ENCODE data around the gene ACTRT2.

The ACTRT2 gene

GRCh38 chr1:3038113-3038551 is 16.9 kb downstream of the ACTRT2 start:
- Histone ChIP-seq H3K4me2 (ENCODE audit: low read depth, low read length) (no peak overlapping the region), H3K27me3 (replicated peaks; ENCODE audit: insufficient read depth, low read length) (peaks cover 86% of the 10 kb centered on the region), H3K36me3 (replicated peaks; ENCODE audit: insufficient read depth, low read length) (no peaks in the 10 kb centered on the region), H3K79me2 (ENCODE audit: low read length) (no peaks in the 10 kb centered on the region), H2AFZ (ENCODE audit: low read length) (no peak overlapping the region), H3F3A (ENCODE audit: insufficient read depth, low read length) (no peaks in the 10 kb centered on the region), H3K9me3 (replicated peaks; ENCODE audit: insufficient read depth, low read length) (no peaks in the 10 kb centered on the region), H3K4me3 (ENCODE audit: low read length) (no peak overlapping the region), H3K9me2 (replicated peaks; ENCODE audit: insufficient read depth, low read length) (no peaks in the 10 kb centered on the region), H3K4me1 (ENCODE audit: low read length) (no peaks in the 10 kb centered on the region), H4K20me1 (ENCODE audit: insufficient read depth, low read length) (no peaks in the 10 kb centered on the region), H3K9ac (ENCODE audit: low read length) (no peak overlapping the region), H3K27ac (ENCODE audit: low read length) (no peak overlapping the region)
- no peak for DNase-seq
- no peak for TF ChIP-seq EZH2phosphoT487 (IDR thresholded peaks at IDR 0.05; ENCODE audit: low read length)

GRCh38 chr1:3038571-3039181 is 17.4 kb downstream of the ACTRT2 start:
- Histone ChIP-seq H3F3A (ENCODE audit: insufficient read depth, low read length) (no peaks in the 10 kb centered on the region), H3K9ac (ENCODE audit: low read length) (no peak overlapping the region), H4K20me1 (ENCODE audit: insufficient read depth, low read length) (no peaks in the 10 kb centered on the region), H3K27me3 (replicated peaks; ENCODE audit: insufficient read depth, low read length) (peaks cover 89% of the 10 kb centered on the region), H3K79me2 (ENCODE audit: low read length) (no peaks in the 10 kb centered on the region), H3K36me3 (replicated peaks; ENCODE audit: insufficient read depth, low read length) (no peaks in the 10 kb centered on the region), H3K9me2 (replicated peaks; ENCODE audit: insufficient read depth, low read length) (no peaks in the 10 kb centered on the region), H3K4me2 (ENCODE audit: low read depth, low read length) (no peak overlapping the region), H3K27ac (ENCODE audit: low read length) (no peak overlapping the region), H3K4me3 (ENCODE audit: low read length) (no peak overlapping the region), H3K9me3 (replicated peaks; ENCODE audit: insufficient read depth, low read length) (no peaks in the 10 kb centered on the region), H3K4me1 (ENCODE audit: low read length) (no peaks in the 10 kb centered on the region), H2AFZ (ENCODE audit: low read length) (no peak overlapping the region)
- DNase-seq, result no peak
- no peak for TF ChIP-seq EZH2phosphoT487 (IDR thresholded peaks at IDR 0.05; ENCODE audit: low read length)
- no peak for TF ChIP-seq EZH2 (optimal IDR thresholded peaks at IDR 0.05; ENCODE audit: low read depth, low read length)
- TF ChIP-seq CTCF (IDR thresholded peaks at IDR 0.05; ENCODE audit: low read length), result no peak

- no peaks in the 10 kb centered on the region for H4K20me1 ChIP-seq (ENCODE audit: insufficient read depth, low read length)
- H3K4me3 ChIP-seq (ENCODE audit: low read length), result no peak overlapping the region
- H3K27ac ChIP-seq (ENCODE audit: low read length), result no peak overlapping the region
- no peak for TF ChIP-seq EZH2 (optimal IDR thresholded peaks at IDR 0.05; ENCODE audit: low read depth, low read length)
- TF ChIP-seq EZH2phosphoT487 (IDR thresholded peaks at IDR 0.05; ENCODE audit: low read length), result no peak
- no peak for TF ChIP-seq CTCF (IDR thresholded peaks at IDR 0.05; ENCODE audit: low read length)
- no peak overlapping the region for H2AFZ ChIP-seq (ENCODE audit: low read length)
- no peaks in the 10 kb centered on the region for H3F3A ChIP-seq (ENCODE audit: insufficient read depth, low read length)
- no peak overlapping the region for H3K9ac ChIP-seq (ENCODE audit: low read length)
- no peak overlapping the region for H3K4me2 ChIP-seq (ENCODE audit: low read depth, low read length)
- peaks cover 89% of the 10 kb centered on the region for H3K27me3 ChIP-seq (replicated peaks; ENCODE audit: insufficient read depth, low read length)
- no peak for DNase-seq
- H3K9me2 ChIP-seq (replicated peaks; ENCODE audit: insufficient read depth, low read length), result no peaks in the 10 kb centered on the region
- no peaks in the 10 kb centered on the region for H3K4me1 ChIP-seq (ENCODE audit: low read length)
- no peaks in the 10 kb centered on the region for H3K36me3 ChIP-seq (replicated peaks; ENCODE audit: insufficient read depth, low read length)
- no peaks in the 10 kb centered on the region for H3K79me2 ChIP-seq (ENCODE audit: low read length)
- H3K9me3 ChIP-seq (replicated peaks; ENCODE audit: insufficient read depth, low read length), result no peaks in the 10 kb centered on the region
Observed at GRCh38 chr1:3040004-3040403, 18.7 kb downstream of the ACTRT2 start.

- Histone ChIP-seq H3K79me2 (ENCODE audit: low read length) (no peaks in the 10 kb centered on the region), H2AFZ (ENCODE audit: low read length) (no peak overlapping the region), H3K27me3 (replicated peaks; ENCODE audit: insufficient read depth, low read length) (peaks cover 97% of the 10 kb centered on the region), H3K9me3 (replicated peaks; ENCODE audit: insufficient read depth, low read length) (no peaks in the 10 kb centered on the region), H3K9ac (ENCODE audit: low read length) (no peak overlapping the region), H3F3A (ENCODE audit: insufficient read depth, low read length) (no peaks in the 10 kb centered on the region), H3K27ac (ENCODE audit: low read length) (no peak overlapping the region), H3K9me2 (replicated peaks; ENCODE audit: insufficient read depth, low read length) (no peaks in the 10 kb centered on the region), H3K4me2 (ENCODE audit: low read depth, low read length) (no peak overlapping the region), H3K36me3 (replicated peaks; ENCODE audit: insufficient read depth, low read length) (no peaks in the 10 kb centered on the region), H4K20me1 (ENCODE audit: insufficient read depth, low read length) (no peaks in the 10 kb centered on the region), H3K4me3 (ENCODE audit: low read length) (no peak overlapping the region), H3K4me1 (ENCODE audit: low read length) (no peaks in the 10 kb centered on the region)
- no peak for DNase-seq
- TF ChIP-seq EZH2 (optimal IDR thresholded peaks at IDR 0.05; ENCODE audit: low read depth, low read length), result no peak
- TF ChIP-seq CTCF (IDR thresholded peaks at IDR 0.05; ENCODE audit: low read length), result no peak
- TF ChIP-seq EZH2phosphoT487 (IDR thresholded peaks at IDR 0.05; ENCODE audit: low read length), result no peak
Observed at GRCh38 chr1:3042481-3042880, 21.2 kb downstream of the ACTRT2 start.
